K562 (cell line): Measurements from ENCODE around the gene WLS. TPM values are rescaled to one million over a fixed set of nuclear protein-coding genes. Genes with fewer than 3 reads are reported as not detected.

ENCODE experiments used
- ATAC-seq: fragments of 200-7000 bp; cut with Tn5 transposase; 3 replicates; pipeline ENCODE4 v1.9.1; 2020; ENCODE audit warnings: moderate library complexity
- BruUV-seq: library from RNA; stranded (reverse); fragments of 400-500 nt; replicated peaks from 2 replicates; lab custom pipeline; 2021; lab: Mats Ljungman, UMichigan
- CTCF ChIA-PET: fragments of 300-600 bp; formaldehyde crosslinking; extraction: SDS; loops from one replicate; lab custom pipeline; 2021; ENCODE audit warnings: low intra/inter-chr PET ratio; lab: Yijun Ruan, JAX
- POLR2A ChIA-PET: fragments of 300-600, 350-650 bp; sonication (Branson Sonifier 250); formaldehyde crosslinking; extraction: SDS; loops from one replicate; lab custom pipeline; 2021; ENCODE audit warnings: antibody characterized with exemption, inconsistent platforms; lab: Yijun Ruan, JAX
- DNase-seq, 4 experiments: peaks; one replicate each; pipeline versions ENCODE4 v3.0.0 to v3.0.0-alpha.2; 2011 to 2018; ENCODE audit warnings: low spot score in 3 of 4, mixed read lengths in 3 of 4; ENCODE audit errors: extremely low read depth in 1 of 4
- FAIRE-seq: peaks from 2 replicates; lab custom pipeline; 2011; peaks lifted over from hg19 to GRCh38; lab: Jason Lieb, UNC
- H2AFZ ChIP-seq: 2 replicates; pipeline ENCODE4 v1.6.0; 2011; ENCODE audit warnings: low read depth, low read length, control low read depth, inconsistent platforms
- H3K27ac ChIP-seq: fragments of 200-600 bp; 3 replicates; pipeline ENCODE4 v1.8.0; 2011; ENCODE audit warnings: low read depth, mild to moderate bottlenecking, control low read depth, inconsistent platforms, low read length, moderate library complexity, mixed read lengths; ENCODE audit errors: extremely low read depth
- H3K27me3 ChIP-seq, 2 experiments: fragments of 300-600 bp in 1 of 2; 2 replicates in 1 of 2; 3 replicates in 1 of 2; pipeline versions ENCODE4 v1.6.0 to v1.8.0; 2011; ENCODE audit warnings: inconsistent platforms in 2 of 2, low read length in 2 of 2, mild to moderate bottlenecking in 1 of 2, mixed read lengths in 1 of 2, moderate library complexity in 1 of 2; ENCODE audit not compliant: control insufficient read depth in 2 of 2, insufficient read depth in 2 of 2
- H3K36me3 ChIP-seq: fragments of 300-600 bp; 3 replicates; pipeline ENCODE4 v1.8.0; 2011; ENCODE audit warnings: mild to moderate bottlenecking, low read length, inconsistent platforms; ENCODE audit not compliant: control insufficient read depth, insufficient read depth
- H3K4me1 ChIP-seq, 2 experiments: fragments of 200-600 bp in 1 of 2; replicated peaks in 1 of 2; 2 replicates in 1 of 2; 3 replicates in 1 of 2; pipeline versions ENCODE4 v1.5.1 to v1.8.0; 2011; ENCODE audit warnings: inconsistent platforms in 2 of 2, low read length in 2 of 2, mild to moderate bottlenecking in 1 of 2, mixed read lengths in 1 of 2, moderate library complexity in 1 of 2; ENCODE audit not compliant: control insufficient read depth in 2 of 2, insufficient read depth in 2 of 2
- H3K4me2 ChIP-seq: 2 replicates; pipeline ENCODE4 v1.6.1; 2011; ENCODE audit warnings: low read length, control low read depth, inconsistent platforms, mixed read lengths; ENCODE audit not compliant: insufficient read depth
- H3K4me3 ChIP-seq: fragments of 200-600 bp; sonication (generic), shearing (Covaris generic); 2 replicates; pipeline ENCODE4 v1.5.1; 2016; ENCODE audit warnings: control low read depth, inconsistent platforms
- H3K79me2 ChIP-seq: fragments of 200-600 bp; 3 replicates; pipeline ENCODE4 v1.8.0; 2011; ENCODE audit warnings: low read length, inconsistent platforms; ENCODE audit not compliant: control insufficient read depth, insufficient read depth
- H3K9ac ChIP-seq, 2 experiments: 2 replicates each; pipeline versions ENCODE4 v1.6.0 to v1.6.1; 2011; ENCODE audit warnings: low read depth in 2 of 2, low read length in 2 of 2, control low read depth in 1 of 2, inconsistent platforms in 1 of 2, mild to moderate bottlenecking in 1 of 2, mixed read lengths in 1 of 2; ENCODE audit not compliant: insufficient read depth in 1 of 2
- H3K9me1 ChIP-seq: one replicate; pipeline ENCODE4 v1.6.0; 2011; ENCODE audit warnings: inconsistent platforms, mild to moderate bottlenecking, low read length, moderate library complexity; ENCODE audit not compliant: control insufficient read depth, insufficient read depth
- H3K9me3 ChIP-seq: replicated peaks from 2 replicates; pipeline ENCODE4 v1.5.1; 2011; ENCODE audit warnings: low read depth, low read length, inconsistent platforms; ENCODE audit not compliant: control insufficient read depth, insufficient read depth
- H4K20me1 ChIP-seq: replicated peaks from 2 replicates; pipeline ENCODE4 v1.6.1; 2011; ENCODE audit warnings: low read length, inconsistent platforms, mixed read lengths; ENCODE audit not compliant: control insufficient read depth, insufficient read depth
- ESRRB ChIP-seq: fragments of 250-450 bp; sonication (Bioruptor Pico); IDR thresholded peaks from 2 replicates; pipeline ENCODE4 v1.5.0; 2020; ENCODE audit warnings: mild to moderate bottlenecking, moderate library complexity, borderline replicate concordance
- ILF3 ChIP-seq: fragments of 450-650 bp; IDR thresholded peaks from 2 replicates; pipeline ENCODE4 v1.6.1; 2018; ENCODE audit warnings: antibody characterized with exemption, mild to moderate bottlenecking, moderate library complexity, borderline replicate concordance
- MCM5 ChIP-seq: fragments of 450-650 bp; IDR thresholded peaks from 2 replicates; pipeline ENCODE4 v1.6.1; 2016; ENCODE audit warnings: low read depth
- RBM25 ChIP-seq: fragments of 200-400 bp; formaldehyde crosslinking; IDR thresholded peaks from 2 replicates; pipeline ENCODE4 v1.6.1; 2018; ENCODE audit warnings: low read length, low read depth, moderate library complexity; ENCODE audit not compliant: severe bottlenecking
- REST ChIP-seq, 2 experiments: fragments of 450-650 bp; formaldehyde crosslinking in 1 of 2; IDR thresholded peaks; 2 replicates each; pipeline versions ENCODE4 v1.4.0 to v1.6.1; 2014 to 2020; ENCODE audit warnings: mild to moderate bottlenecking in 2 of 2, borderline replicate concordance in 1 of 2, low read depth in 1 of 2
- ZBTB43 ChIP-seq: sonication (generic); formaldehyde crosslinking; IDR thresholded peaks from 2 replicates; pipeline ENCODE4 v1.8.0; 2023; ENCODE audit warnings: mild to moderate bottlenecking, missing genetic modification reagents
- ZNF639 ChIP-seq, 2 experiments: fragments of 200-800 bp in 1 of 2; sonication (Bioruptor generic) in 1 of 2; sonication (generic) in 1 of 2; formaldehyde crosslinking in 1 of 2; IDR thresholded peaks in 1 of 2; conservative IDR thresholded peaks in 1 of 2; 2 replicates each; pipeline versions ENCODE4 v1.5.0 to v1.6.1; 2016 to 2020; ENCODE audit warnings: missing compliant biosample characterization in 1 of 2, missing genetic modification characterization in 1 of 2, missing genetic modification reagents in 1 of 2
- WGBS: fragments of 100-300 bp; shearing (Covaris generic); methylation state at CpG from one replicate; pipeline ENCODE4 v1.1.6; 2016; ENCODE audit warnings: low coverage, mixed read lengths; ENCODE audit not compliant: insufficient coverage; ENCODE audit errors: missing lambda C conversion rate; 5-methylcytosine and 5-hydroxymethylcytosine counted together
- in situ Hi-C: fragments of 300-500 bp; cut with MboI; formaldehyde crosslinking; loops from 4 replicates; pipeline ENCODE4 v1.15.0; 2018; ENCODE audit warnings: inconsistent platforms, mixed read lengths
- intact Hi-C: fragments of 100-400 bp; cut with micrococcal nuclease; formaldehyde crosslinking; loops from 2 replicates; pipeline ENCODE4 v1.14.2; 2022
- polyA plus RNA-seq, 8 experiments: library from polyadenylated mRNA; depleted of rRNA in 4 of 8; stranded (reverse) in 5 of 8; unstranded in 3 of 8; fragments of >200 nt; fragmentation: Nextera tagmentation in 2 of 8; fragmentation: Illumina TruSeq in 1 of 8; extraction: Ambion mirVana in 2 of 8; extraction: Trizol in 1 of 8; gene quantifications; 2 replicates each; pipeline versions ENCODE4 v1.2.1 to v1.2.3, GENCODE V29; 2011 to 2014; ENCODE audit warnings: inconsistent platforms in 1 of 8, missing spikeins in 1 of 8
- total RNA-seq, 7 experiments: library from RNA; depleted of rRNA in 6 of 7; stranded (reverse); fragments of >200 nt in 6 of 7; fragmentation: Illumina TruSeq in 2 of 7; extraction: Trizol in 2 of 7; gene quantifications; 2 replicates each; pipeline versions ENCODE4 v1.2.1 to v1.2.3, GENCODE V29; 2011 to 2021; ENCODE audit warnings: low replicate concordance in 1 of 7

The WLS gene
- total and polyA plus RNA-seq, 9 of the 15 experiments (the other 6 are each of a cell fraction or from before 2014, with no cell fraction given), result 0.47 TPM; not detected in 8

GRCh38 chr1:68148631-68149030 lies 83.7 kb downstream of the WLS start (continued):
- TF ChIP-seq ZNF639 (CRISPR knock-in tag; conservative IDR thresholded peaks at IDR 0.05 in 1 of 2, IDR thresholded peaks at IDR 0.05 in 1 of 2) (no peak), MCM5 (no peak), RBM25 (no peak)

- intact Hi-C loops, result no loop called here
- WGBS, result 0% methylated on average over 4 of the region's 4 CpGs
- no peaks in the 10 kb centered on the region for H4K20me1 ChIP-seq
- BruUV-seq, result no TSS peak
- no peaks in the 10 kb centered on the region for H3K36me3 ChIP-seq
- H3K27me3 ChIP-seq, result no peaks in the 10 kb centered on the region; a peak in 1 of 5 replicates
- no peak overlapping the region for H2AFZ ChIP-seq
- CTCF ChIA-PET, result no interaction called here
- no peaks in the 10 kb centered on the region for H3K79me2 ChIP-seq
- FAIRE-seq, result no peak
- no peak for ATAC-seq
- no peaks in the 10 kb centered on the region for H3K9me3 ChIP-seq
- H3K9ac ChIP-seq, result no peak overlapping the region
- POLR2A ChIA-PET, result no interaction called here
- H3K4me1 ChIP-seq, result no peaks in the 10 kb centered on the region
- H3K27ac ChIP-seq, result no peak overlapping the region
- H3K9me1 ChIP-seq, result no peaks in the 10 kb centered on the region
- H3K4me2 ChIP-seq, result no peak overlapping the region
- no peak overlapping the region for H3K4me3 ChIP-seq
- in situ Hi-C loops, result no loop called here
- no peak for DNase-seq
- TF ChIP-seq ILF3, result no peak
- no peak for TF ChIP-seq ZBTB43 (CRISPR knock-in tag)
- no peak for TF ChIP-seq REST (IDR thresholded peaks at IDR 0.05; ENCODE audit: borderline replicate concordance)
- no peak for TF ChIP-seq REST (CRISPR knock-in tag; IDR thresholded peaks at IDR 0.05; ENCODE audit: low read depth)
- TF ChIP-seq ESRRB (CRISPR knock-in tag), result no peak
These were observed 84.7 kb downstream of the WLS start for GRCh38 chr1:68147534-68148171.
